GM21737 (cell line): ENCODE results near the gene GADD45A.

Source experiments
- ATAC-seq: cut with Tn5 transposase; IDR thresholded peaks from one replicate; pipeline ENCODE4 v1.9.1; 2021; ENCODE audit warnings: mild to moderate bottlenecking, moderate library complexity; ENCODE audit not compliant: unreplicated experiment

GADD45A gene

DNA sequence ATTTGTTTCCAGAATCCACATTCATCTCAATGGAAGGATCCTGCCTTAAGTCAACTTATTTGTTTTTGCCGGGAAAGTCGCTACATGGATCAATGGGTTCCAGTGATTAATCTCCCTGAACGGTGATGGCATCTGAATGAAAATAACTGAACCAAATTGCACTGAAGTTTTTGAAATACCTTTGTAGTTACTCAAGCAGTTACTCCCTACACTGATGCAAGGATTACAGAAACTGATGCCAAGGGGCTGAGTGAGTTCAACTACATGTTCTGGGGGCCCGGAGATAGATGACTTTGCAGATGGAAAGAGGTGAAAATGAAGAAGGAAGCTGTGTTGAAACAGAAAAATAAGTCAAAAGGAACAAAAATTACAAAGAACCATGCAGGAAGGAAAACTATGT, 2.6 kb downstream of the GADD45A start:
- ATAC-seq: no peak

GRCh38 chr1:67688526-67689219, 3.7 kb downstream of the GADD45A start:
- ATAC-seq: no peak

- no peak for ATAC-seq
These were observed 4.4 kb downstream of the GADD45A start for GRCh38 chr1:67689267-67690017.

- no peak for ATAC-seq
These were observed 5.0 kb downstream of the GADD45A start for GRCh38 chr1:67690018-67690363.

DNA sequence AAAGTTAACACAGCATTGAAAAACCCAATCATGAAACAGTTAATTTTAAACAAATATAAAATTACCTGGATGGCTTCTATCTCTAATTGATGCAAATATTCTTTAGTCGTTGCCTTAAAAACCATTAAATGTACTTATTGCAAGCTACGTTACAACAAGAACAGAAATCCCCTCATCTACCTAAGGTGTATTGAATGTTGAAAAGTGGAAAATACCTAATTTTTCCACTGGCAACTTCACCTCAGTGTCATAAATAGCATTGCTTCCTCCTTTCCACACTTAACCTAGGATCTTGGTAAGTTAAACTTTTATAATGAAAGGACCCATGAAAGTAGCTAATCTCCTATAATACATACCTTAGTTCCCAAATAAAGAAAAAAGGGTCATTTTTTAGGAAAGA, 5.4 kb downstream of the GADD45A start:
- ATAC-seq: no peak

DNA sequence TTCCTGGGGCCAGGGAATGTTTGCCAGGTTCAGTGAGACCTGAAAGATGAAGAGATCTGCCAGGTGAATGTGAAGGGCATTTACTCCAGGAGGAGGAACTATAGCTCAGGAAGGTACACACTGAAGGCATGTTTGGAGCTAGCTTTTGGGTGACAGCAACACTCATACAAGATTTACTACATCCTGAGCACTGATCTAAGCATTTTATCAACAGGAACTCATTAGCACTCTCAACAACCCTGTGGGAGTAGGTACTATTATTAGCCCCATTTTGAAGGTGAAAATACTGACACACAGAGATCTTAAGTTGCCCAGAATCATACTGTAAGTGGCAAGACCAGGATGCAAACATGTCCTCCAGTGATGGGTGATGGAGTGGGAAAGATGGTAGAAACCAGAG, 6.7 kb downstream of the GADD45A start:
- ATAC-seq: no peak

DNA sequence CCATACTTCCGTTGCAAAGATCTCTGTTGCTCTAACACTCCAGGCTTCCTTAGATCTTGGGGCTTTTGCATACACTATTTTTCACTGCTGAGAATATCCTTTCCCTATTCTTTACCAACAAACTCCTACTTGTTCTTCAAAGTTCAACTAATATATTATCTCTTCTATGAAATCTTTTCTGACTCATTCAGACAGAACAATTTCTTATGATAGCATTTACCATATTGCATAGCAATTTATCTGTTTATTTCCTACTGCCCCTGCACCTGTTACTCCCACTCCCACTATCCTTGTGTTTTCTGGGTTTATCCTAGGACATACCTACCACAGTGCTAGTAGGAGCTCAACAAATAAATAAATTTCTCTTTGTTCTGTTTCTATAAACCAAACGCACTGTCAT, 11.0 kb downstream of the GADD45A start:
- no peak for ATAC-seq

DNA sequence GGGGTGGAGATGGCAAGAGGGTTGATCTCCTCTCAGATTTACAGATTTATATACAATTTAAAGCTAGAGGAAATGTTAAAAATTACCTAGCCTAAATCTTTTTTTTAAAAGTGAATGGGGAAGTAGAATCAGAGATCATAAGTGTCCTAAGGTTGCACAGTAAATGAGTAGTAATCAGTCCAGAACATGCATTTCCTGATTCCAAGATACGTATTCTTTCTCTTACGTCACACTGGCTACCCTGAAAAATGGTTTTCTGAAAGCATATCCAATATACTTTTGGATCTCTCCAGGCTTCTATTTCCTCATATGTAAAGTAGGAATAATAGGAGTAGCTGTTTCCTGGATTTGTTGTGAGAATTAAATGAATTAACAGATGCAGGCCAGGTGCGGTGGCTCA, 11.7 kb downstream of the GADD45A start:
- ATAC-seq: no peak

DNA sequence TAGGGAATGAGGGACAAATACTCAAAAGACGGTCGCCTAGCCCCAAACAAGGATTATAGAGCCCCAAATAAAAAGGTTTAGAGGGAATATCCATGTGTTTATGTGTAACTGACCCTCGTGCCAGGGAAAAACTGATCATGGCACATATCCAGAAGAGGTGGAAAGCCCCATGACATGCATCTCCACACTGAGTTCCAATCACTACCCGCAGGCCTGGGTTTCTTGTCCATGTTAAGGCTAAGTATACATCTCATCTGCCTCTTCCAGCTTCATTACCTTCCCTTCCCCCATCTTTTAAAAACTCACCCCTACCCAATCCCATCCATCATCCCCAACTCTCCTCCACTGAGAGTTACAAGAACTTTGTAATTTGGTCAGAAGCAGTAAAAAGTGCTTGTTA, 15.2 kb downstream of the GADD45A start:
- no peak for ATAC-seq

- no peak for ATAC-seq
These were observed 15.8 kb downstream of the GADD45A start for GRCh38 chr1:67700692-67701410.

GRCh38 chr1:67701876-67702275, 16.9 kb downstream of the GADD45A start:
- ATAC-seq: no peak

GRCh38 chr1:67704351-67704750, 19.4 kb downstream of the GADD45A start:
- ATAC-seq: no peak

DNA sequence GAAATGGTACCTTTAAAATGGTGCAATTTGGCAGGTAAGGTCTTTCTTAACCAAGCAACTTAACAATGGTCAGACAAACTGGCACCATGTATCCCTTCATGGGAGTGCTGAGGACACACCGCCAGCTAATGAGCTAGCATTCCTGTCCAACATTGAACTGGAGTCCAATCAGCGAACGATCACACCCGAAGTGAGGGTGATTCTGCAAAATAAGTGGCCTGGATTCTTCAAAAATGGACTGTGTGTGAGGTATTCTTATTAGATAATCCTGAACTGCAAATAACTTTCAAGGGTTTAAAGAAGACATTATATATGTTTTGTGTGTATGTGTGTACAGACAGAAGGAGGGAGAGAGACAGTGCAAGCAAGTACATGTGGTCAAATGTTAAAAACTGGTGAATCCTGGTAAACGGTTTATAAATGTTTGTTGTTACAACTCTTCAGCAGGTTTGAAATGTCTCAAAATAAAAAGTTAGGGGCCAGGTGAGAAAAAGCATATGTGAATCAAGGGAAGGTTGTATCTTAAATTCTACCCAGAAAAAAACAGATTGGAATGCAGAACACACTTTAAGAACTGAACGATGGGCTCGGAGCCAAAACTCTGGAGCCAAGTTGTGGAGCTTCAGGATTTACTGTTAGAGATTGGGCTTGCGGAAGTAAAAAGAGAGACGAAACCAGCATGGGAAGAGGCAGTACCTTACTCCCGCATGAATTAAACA, 20.9 kb downstream of the GADD45A start:
- ATAC-seq: no peak

DNA sequence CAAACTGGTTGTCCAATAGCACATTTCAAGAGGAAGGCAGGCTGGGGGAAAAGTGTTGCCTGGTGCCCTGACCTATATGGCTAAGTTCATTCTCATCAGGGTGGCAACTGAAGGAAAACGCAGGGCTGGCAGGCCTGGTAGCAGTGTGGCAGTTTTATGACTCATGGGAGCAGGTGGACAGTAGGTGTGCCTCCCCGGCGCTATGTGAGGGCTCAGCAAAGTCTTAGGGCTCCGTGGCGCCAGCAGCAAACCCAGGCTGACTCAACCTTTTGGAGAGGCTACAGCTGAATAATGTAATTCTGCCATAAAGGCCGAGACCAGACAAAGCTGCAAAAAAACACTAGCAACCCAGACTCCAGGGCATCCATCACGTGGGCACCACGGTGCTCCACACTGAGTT, 23.6 kb downstream of the GADD45A start:
- ATAC-seq: no peak

DNA sequence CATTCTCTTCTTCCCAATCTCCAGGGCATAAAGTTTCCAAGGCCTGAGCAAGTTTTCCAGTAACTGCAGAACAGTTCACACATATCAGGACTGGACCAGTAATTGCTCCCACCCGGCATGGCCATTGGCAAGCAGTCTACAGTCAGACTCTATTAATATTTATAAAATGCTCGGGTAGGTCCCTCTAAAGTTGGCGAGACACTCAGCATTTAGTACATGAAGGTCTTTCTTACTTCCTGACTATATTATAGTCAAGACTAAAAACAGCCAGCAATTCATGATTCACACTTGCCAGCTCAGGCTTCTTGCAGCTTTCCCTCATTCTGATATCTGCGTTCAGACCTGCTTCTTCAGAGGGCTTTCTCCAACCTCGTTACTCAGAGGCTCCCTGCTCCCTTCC, 25.4 kb downstream of the GADD45A start:
- no peak for ATAC-seq

DNA sequence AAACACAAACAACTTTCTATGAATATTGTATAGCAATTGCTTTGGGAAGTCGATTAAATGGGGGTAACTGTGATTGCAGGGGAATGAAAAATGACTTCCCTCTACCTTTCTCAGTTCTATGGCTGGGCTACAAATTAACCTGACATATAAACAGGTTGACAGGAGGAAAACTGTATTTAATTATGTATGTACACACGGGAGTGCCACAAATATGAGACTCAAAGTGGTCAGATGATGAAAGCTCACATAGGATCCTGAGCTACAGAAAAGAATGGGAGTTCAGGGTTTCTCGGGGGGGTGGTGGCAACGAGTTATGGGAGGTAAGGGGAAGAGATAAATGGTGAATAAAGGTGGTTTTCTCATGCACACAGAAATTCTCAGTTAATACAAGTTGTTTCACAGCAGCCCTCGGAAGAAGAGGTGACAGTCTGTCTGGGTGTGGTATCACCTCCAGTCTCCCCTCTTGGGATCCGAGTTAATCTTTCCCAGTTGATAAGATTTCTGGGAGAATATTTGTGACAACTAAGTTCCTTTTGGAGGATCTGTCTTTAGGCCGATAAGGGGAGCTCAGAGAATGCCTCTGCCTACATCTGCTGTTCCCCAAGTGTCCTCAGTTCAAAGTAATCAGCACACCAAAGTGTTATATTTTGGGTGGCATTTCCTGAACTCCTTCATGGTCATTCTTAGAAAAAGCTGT, 26.3 kb downstream of the GADD45A start:
- no peak for ATAC-seq

DNA sequence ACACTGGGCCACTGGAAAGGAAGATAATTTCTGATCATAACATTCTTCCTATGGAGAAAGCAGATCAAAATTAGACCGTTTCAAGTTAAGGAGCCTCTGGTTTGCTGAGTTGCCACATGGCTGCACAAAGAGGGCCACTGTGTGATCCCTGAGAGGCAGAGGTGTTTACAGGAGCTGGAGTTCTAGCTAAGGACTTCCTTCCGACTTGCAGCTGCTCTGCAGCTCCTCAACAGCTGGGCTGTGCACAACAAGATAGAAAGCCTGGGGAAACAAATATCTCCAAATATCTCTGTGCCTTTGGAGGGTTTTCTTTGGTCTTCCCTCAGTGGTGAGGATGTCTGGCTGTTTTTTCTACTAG, 26.8 kb downstream of the GADD45A start:
- ATAC-seq: no peak

DNA sequence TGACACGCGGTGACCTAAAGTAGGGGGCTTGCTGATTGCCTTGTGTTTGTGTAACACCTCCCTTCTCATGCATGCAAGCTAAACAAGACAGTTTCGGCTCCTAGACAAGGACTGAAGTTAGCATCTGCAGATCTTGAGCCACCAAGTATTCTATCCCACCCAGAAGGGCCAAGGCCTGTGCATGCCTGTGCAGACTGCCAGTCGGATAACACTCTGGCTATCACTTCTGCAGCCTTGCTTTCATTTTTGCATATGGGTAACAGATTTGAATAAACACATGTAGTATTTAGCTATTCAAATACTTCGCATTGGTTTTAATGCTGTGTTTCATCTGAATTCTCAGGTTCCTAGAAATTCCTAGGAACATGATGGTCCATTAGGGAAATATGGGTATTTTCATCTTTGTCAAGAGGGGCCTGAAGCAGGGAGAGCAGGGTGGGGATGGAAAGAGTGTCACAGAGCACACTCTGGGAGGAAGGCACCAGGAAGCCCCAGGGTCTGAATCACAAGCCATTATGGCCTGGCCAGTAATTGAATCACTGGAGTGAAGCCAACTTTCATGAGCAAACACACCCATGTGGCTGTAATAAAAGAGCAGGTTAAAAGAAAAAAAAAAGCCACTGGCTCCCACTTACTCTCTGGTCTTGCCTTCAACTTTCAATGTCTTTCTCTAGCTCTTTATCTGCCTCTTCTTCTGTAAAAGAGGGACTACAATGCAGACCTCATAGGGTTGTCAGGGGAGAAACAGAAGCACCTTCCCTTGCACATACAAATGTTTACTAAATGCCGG, 28.3 kb downstream of the GADD45A start:
- no peak for ATAC-seq

- ATAC-seq: no peak
These were observed 30.8 kb downstream of the GADD45A start for GRCh38 chr1:67715819-67716218.

DNA sequence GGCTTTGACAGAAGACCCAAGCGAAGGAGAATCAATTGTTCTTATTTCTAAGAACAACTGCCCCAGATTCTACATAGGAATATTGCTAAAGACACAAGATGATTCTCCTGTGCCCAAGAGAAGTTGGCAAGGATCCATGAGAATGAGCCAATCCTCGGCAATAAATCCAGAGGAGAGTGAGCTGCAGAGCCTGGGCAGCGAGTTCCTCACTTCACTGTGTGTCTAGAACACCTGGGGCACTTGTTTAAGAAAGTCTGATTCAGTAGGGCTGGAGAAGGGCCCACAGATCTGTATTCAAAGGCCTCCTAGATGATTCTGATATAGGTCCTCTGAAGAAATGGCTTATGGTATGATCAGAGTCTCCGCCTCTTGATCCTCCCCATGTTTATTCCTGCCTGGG, 31.8 kb downstream of the GADD45A start:
- no peak for ATAC-seq
